HL-60/S4 treated with retinoic acid at 250 ng/mL for 4 days and 3 days (cell line): Measurements from ENCODE around the gene FNIP2.
"Not testable (repeated sequence)": the region's sequence is repeated elsewhere in the genome, so short reads cannot be mapped to it uniquely, and the experiment has no call there.

Experiments used
- in situ Hi-C: fragments of 300-500 bp; cut with MboI; formaldehyde crosslinking; loops from 2 replicates; pipeline ENCODE4 v1.7.0; 2022; ENCODE audit warnings: low sequenced_read_pairs

FNIP2 gene

DNA sequence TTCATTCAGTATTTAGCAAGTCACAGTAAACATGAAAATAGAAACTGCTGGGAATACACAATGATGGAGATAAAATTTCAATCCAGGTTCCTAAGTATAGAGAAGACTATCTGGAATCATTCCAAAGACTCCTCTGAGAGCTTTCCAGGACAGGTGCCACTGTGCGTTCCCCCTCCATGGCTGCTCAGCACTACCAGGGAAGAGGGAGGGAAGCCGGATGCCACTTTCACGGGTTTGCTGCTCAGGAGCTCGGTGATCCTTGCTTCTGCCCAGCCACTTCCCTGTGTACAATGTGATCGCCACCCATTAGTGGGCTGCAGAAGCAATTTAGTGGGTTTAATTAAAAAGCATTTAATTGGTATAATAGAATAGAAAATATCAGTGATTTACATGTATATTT is 94.5 kb downstream of the FNIP2 start:
- in situ Hi-C loops, result no loop called here

DNA sequence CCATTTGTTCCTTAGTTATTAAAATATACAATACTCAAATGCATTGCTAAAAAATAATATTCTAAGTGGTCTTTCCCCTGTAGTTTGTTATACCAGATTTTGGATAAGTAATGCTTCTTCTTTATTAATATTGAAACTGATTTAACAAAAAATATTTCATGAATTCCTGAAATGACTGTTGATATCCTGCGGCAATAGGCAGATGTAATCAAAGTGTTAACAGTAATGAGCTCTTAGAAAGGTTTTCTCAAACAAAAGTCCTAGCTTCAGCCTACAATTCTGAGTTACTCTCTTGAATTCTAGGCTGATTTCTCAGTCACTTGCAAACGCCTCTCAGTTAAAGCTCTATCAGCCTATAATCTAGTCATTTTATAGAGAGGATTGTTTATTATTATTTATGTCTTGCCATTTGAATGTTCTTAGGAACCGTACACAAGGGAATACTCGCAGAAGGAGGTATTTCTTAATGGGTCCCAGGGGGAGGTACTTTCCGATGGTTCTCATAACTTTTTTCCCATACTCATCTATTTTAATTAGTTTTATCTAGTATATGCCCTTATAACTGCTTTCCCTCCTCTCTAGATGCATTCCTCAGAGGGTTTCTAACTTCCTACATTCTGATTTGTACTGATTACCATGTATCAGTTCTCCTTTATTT is 96.8 kb downstream of the FNIP2 start:
- in situ Hi-C loops, result no loop called here

DNA sequence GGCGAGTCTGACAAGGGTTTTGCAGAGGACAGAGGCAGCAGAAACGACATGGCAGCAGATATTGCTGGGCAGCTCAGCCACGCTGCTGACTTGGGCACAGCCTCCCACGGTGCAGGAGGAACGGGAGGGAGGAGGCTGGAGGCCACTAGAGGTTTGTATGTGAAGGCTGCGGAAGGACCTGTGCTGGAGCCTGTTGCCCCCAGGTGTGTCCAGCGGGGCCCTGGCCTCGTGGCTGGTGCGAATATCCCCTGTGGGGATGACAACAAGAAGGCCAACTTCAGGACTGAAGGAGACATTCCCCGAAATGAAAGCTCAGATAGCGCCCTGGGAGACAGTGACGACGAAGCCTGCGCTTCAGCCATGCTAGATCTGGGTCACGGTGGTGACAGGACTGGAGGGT is 100.2 kb downstream of the FNIP2 start:
- in situ Hi-C loops, result no loop called here

DNA sequence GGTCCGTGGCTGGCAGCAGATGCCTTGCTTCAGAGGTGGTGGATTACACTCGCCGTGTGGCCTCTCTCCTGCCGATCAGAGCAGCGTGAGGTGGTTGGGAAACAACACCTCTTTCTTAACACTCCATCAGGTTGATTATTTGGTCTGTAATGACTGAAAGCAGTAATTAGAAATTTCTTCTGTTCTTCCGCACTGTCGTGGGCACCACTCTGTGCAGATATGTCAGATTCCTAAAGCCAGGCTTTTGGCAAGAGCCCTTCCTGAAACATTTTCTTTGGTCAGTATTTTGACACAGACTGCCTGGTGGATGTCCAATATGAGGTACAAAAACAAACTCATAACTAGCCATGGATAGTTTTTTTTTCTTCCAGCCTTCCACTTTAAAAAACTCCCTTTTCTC is 100.9 kb downstream of the FNIP2 start:
- in situ Hi-C loops, result no loop called here

DNA sequence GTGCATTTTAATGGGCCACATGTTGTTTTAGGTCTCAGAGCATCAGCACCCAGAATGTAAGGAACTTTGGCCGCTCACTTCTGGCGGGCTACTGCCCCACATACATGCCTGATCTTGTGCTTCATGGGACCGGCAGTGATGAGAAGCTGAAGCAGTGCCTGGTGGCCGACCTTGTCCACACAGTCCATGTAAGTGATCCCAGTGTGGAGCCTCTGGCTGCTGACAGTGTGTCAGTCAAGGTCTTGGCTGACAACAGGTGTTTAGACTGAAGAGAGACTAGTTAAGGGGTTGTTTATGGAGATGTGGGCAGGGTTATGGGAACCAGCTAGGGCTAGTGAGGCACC is 101.4 kb downstream of the FNIP2 start:
- in situ Hi-C loops, result no loop called here

DNA sequence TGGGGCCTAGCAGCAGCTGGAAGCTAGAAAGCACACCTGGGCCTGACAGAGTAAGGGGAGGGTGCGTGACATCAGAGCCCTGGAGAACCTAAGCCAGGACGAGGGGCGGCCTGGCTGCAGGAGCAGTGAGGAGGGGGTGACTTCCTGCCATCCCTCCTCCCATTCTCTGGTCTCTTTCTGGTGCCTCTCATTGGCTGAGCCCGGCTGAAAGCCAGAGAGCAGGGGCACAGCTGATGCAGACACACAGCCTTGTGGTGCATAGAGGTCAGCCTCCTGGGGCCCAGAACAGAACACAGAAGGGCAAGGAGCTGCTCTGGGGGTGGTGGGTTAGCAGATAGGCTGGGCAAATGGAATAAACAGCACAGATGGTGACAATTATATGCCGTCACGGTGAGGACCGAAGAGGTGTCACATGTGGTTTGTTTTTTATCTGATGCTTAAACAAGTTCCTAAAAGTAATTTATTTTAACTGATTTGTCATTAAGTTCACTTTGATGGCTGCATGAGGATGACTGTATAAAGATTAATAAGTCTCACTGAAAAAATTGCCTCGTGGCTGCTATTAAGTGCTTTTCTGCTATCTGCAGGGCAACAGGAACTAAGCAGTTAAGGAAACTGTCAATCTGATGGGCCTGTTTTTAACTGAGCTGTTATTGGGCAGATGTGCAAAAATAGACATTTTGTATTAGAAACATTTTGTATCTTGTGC is 102.0 kb downstream of the FNIP2 start:
- in situ Hi-C loops, result no loop called here

DNA sequence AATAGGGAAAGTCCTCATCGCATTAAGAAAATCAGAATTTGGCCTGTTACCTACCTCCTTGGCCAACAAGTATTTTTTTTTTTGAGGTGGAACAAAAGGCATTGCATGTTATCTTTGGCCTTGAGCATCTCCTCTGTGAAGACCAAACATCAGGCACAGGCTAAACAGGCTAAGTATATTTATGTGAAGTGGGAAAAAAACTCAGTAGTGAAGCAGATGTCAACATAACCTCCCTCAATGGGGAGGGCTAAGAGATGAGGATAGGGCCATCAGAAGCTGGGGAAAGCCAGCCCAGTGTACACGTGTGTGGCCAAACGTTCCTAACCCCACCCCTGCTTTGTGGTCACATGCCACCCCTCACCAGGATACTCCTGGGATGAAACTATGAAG is 102.5 kb downstream of the FNIP2 start:
- in situ Hi-C loops, result no loop called here

DNA sequence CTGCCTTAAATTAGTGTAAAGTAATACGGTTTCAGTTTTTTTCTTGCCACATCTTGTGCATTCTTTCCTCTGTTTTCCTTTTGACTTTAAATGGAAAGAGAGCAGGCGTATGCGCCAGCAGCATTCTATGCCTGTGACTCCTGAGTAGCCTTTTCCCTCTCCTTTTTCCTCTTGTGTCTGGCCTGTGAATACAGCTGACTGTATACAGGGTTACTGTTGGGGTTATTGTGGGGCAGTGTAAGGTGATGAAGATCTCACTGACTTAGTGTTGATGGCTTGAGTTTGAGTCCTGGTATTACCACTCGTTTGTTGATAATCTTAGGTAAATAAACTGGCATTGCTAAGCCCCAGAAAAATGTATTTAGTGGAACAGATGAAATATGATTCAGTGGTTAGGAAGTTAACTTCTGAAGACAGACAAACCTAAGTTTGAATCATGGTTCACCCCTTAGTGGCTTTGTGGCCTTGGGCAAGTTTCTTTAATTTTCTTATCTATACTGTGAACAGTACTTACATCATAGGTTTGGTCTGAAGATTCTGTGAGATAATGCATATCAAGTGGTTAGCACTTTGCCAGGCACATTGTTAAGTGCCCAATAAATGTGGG is 105.1 kb downstream of the FNIP2 start:
- in situ Hi-C loops, result no loop called here

DNA sequence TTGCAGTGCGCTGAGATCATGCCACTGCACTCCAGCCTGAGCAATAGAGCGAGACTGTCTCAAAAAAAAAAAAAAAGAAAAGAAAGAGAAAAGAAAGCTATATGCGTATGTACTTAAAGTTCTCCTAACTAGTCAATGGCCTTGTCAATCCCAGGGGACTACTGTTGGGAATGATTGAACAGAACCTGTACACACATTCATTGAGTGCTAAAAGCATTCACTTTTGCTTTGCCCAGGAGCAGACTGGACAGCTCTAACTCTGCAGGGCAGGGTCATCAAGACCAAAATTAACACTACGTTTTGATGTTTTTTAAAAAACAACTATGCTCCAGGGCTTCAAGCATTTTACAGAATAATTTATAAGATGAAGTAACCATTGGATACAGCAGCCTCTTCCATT is 106.2 kb downstream of the FNIP2 start:
- in situ Hi-C loops, result no loop called here

DNA sequence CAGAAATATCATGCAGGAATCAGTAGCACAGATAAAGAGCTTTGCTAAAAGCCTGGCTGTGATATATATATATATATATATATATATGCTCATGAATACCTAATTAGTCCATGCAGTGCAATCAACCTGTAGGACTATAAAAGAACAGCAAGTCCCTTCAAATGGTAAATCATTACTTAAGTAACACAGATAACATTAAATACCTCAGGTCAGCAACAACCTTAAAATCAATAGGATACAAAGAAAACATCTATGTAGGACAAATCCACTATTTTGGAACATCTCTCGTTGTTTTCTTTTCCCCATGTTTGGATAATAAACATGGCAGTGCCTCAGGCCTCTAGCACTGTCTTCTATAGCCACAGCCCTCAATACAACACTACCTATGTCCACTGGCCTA is 106.6 kb downstream of the FNIP2 start:
- in situ Hi-C loops, result no loop called here

DNA sequence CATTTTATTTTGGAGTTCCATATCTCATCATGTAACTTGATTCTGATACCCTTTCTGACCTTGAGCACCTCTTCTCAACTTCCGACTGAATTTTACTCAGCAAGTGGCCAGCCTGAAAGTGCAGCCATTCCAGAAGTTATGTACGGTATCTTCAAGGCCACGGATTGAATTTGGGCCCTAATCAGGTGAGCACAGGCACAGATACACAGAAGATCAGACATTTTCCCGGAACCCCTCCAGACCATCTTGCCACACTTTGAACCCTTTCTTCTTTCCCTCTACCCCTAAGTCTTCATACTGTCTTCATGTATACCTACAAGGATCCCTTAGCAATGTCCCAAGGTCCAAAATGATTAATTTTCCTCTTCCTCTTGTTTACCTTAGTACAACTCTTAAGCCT is 108.2 kb downstream of the FNIP2 start:
- in situ Hi-C loops, result no loop called here

DNA sequence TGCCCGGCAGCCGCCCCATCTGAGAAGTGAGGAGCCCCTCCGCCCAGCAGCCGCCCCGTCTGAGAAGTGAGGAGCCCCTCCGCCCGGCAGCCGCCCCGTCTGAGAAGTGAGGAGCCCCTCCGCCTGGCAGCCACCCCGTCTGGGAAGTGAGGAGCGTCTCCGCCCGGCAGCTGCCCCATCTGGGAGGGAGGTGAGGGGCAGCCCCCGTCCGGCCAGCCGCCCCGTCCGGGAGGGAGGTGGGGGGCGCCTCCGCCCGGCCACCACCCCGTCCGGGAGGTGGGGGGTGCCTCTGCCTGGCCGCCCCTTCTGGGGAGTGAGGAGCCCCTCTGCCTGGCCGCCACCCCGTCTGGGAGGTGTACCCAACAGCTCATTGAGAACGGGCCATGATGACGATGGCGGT is 113.3 kb downstream of the FNIP2 start:
- in situ Hi-C loops, result not testable (repeated sequence)

DNA sequence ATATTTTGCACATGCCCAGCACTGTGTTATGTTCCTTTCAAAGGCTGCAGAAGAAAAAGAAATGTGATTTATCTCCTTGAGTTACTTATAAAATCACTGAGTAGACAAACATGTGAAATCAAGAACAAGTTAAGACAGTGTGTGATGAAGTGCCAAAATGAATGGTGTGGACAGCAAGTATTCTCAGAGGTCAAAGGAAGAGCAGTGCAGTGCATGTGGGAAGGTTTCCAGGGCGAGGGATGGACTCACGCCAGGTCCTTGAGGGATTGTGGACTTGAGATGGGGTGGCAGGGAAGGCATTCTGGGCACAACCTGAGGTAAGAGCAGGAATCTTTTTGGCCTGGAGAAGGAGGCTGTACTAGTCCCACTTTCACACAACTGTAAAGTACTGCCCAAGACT is 115.5 kb downstream of the FNIP2 start:
- in situ Hi-C loops, result no loop called here

DNA sequence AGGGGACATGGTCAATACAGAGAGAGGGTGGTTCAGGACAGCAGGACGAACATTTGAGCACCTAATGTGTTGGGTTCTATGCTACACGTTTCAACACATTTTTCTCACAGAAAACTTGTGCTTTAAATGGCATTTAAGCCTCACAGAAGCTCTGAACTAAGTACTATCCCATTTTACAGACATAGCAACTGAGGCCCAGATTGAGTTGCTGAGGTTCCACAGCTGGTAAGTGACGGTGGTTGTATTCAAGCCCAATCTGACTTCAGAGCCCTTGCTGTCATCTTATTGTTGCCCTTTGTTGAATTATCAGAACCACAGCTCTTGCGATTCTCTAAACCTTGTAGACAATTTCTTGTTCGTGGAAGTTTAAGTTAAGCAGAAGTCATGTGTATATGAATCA is 116.7 kb downstream of the FNIP2 start:
- in situ Hi-C loops, result no loop called here

DNA sequence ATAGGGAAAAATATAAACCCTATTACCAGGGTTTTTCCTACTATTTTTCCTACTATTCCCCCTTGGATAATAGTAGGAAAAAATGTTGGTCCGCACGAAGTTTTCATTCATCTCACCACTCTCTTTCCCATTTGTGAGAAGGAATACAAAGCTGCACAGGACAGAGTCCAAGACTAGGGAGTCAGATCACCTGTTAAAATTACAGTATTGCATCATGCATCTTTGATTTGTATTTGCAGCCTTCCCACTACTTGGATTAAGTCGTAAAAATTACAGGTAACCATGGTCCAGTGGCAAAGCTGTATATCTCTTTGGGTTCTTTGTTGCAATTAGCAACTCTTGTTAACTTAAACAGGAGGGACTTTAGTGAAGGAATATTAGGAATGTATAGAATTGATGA is 121.5 kb downstream of the FNIP2 start:
- in situ Hi-C loops, result no loop called here

DNA sequence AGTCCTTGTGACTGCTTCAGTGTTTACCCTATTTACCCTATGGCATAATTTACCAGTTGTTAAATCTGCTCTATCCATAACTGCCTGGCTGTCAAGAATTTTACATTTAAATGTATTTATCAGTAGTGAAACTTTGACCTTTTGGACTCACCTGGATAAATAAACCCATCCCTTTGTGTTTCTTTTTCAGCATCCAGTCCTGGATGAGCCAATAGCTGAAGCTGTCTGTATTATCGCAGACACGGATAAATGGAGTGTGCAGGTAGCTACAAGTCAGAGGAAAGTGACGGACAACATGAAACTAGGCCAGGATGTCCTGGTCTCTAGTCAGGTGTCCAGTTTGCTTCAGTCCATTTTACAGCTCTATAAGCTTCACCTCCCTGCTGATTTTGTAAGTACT is 122.4 kb downstream of the FNIP2 start:
- in situ Hi-C loops, result no loop called here

DNA sequence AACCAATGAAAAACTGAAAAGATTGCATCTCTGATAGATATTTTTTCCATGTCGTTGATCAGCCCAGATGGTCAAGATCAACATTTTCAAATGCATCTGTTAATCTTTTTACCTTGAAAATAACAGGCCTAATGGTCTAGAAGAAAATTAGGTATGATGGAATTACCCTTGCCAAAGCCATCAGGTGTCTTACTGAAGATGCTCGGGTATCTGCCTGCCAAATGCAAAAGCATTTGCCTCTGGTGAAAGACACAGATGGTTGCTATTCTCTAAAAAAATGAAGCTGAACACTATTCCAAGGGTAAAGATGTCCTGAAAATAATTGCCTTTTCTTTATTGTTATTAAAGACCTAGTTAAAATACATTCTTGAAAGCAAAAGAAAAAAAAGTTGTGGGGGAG is 126.0 kb downstream of the FNIP2 start:
- in situ Hi-C loops, result no loop called here

DNA sequence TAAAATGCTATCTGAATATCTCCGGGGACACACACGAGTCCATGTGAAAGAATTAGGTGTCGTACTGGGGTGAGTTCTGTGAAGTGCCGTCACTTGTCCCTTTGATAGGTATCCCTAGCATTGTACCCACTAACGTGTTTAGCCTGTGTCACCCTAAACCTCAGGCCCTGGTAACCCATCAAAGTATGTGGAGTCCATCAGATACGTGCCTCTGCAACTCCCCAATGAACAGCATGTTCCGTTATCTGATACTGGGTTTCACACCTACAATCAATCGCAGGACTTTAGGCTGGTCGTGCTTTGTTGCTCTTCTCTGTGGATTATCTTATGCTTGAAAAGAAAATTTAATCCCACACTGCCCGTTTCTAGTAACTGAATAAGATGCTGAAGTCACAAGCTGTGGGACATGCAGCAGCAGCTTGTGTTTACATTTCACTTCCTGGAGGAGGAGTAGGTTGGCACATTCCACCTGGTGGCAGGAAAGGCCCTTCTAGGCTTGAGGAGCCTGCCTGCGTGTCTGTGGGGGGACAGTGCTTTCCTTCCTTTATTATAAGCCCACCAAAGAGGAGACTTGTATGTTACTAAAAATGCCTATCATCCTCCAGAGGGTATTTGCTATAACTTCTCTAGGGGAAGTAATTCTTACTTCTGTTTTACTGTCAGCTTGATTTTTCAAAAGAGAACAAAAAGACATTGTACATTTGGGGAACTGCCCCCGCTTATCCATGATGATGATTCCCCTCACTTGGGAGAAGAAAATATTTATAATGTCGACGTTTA is 127.2 kb downstream of the FNIP2 start:
- in situ Hi-C loops, result no loop called here

DNA sequence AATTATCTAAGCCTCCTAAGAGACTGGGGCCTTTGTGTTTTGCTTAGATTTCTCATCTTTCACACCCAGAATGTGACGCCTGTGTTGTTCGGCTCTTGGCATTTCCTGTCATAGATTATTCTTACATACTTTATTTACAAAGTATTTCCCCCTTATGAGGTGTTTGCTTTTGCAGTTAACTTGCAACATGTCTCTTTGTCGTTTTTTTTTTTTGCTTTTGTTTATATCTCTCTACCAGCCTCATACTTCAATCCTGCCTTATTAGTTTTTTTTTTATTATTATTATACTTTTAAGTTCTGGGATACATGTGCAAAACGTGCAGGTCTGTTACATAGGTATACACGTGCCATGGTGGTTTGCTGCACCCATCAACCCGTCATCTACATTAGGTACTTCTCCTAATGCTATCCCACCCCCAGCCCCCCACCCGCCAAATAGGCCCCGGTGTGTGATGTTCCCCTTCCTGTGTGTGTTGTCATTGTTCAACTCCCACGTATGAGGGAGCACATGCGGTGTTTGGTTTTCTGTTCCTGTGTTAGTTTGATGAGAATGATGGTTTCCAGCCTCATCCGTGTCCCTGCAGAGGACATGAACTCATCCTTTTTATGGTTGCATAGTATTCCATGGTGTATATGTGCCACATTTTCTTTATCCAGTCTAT is 127.9 kb downstream of the FNIP2 start:
- in situ Hi-C loops, result not testable (repeated sequence)

DNA sequence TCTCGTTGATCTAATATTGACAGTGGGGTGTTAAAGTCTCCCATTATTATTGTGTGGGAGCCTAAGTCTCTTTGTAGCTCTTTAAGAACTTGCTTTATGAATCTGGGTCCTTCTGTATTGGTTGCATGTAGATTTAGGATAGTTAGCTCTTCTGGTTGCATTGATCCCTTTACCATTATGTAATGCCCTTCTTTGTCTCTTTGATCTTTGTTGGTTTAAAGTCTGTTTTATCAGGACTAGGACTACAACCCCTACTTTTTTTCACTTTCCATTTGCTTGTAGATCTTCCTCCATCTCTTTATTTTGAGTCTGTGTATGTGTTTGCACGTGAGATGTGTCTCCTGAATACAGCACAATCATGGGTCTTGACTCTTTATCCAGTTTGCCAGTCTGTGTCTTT is 131.6 kb downstream of the FNIP2 start:
- in situ Hi-C loops, result not testable (repeated sequence)
